ENCODE data around the gene KCTD17.

DNA sequence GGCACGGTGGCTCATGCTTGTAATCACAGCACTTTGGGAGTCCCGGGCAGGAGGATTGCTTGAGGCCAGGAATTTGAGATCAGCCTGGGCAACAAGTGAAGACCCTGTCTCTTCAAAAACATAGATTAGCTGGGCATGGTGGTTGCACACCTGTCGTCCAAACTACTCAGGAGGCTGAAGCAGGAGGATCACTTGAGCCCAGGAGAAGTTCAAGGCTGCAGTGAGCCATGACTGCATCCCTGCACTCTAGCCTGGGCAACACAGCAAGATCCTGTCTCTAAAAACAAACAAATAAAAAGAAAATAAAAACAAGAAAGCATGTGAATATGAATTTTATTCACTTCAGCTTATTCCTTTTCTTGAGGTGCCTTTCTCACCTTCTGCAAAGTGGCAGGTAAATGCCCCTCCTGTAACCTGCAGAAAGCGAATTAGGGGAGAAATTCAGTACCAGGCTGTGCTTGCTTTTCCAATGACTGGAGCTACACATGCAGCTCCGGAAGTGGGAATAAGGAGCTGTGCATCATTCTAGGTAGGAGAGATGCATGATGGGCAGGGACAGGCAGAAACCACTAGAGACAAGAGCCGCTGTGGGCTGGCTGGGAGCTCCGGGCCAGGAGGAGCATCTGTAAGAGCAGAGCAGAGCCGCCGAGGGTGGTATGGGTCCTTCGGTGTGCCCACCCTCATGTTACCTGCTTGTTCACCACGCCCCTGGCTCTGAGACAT is 14.7 kb upstream of the KCTD17 start:
- TF ChIP-seq POLR2AphosphoS5 (IDR thresholded peaks at IDR 0.05; ENCODE audit: low read depth, low read length) (no peak), POLR2A (IDR thresholded peaks at IDR 0.05; ENCODE audit: low read depth, low read length) (no peak), TAF1 (IDR thresholded peaks at IDR 0.05; ENCODE audit: low read depth, low read length) (no peak), PAX5 (IDR thresholded peaks at IDR 0.05; ENCODE audit: insufficient read depth, low read length, severe bottlenecking) (no peak)

Data from GM12891 (cell line).